ENCODE data around the gene NAP1L1.

NAP1L1 gene

GRCh38 chr12:76078748-76079147 lies 5.7 kb downstream of the NAP1L1 start:
- Histone ChIP-seq H3K4me1 (ENCODE audit: insufficient read depth, low read length) (peaks cover 17% of the 10 kb centered on the region), H3K36me3 (ENCODE audit: insufficient read depth, low read length) (peaks cover 13% of the 10 kb centered on the region), H3K9me3 (ENCODE audit: low read length) (peaks cover 8% of the 10 kb centered on the region), H2AFZ (ENCODE audit: low read depth, low read length) (no peak overlapping the region), H3K4me3 (ENCODE audit: low read length) (no peak overlapping the region), H3K27me3 (ENCODE audit: insufficient read depth, low read length) (no peaks in the 10 kb centered on the region)

- Histone ChIP-seq H3K4me1 (ENCODE audit: insufficient read depth, low read length) (no peaks in the 10 kb centered on the region), H2AFZ (ENCODE audit: low read depth, low read length) (no peak overlapping the region), H3K27me3 (ENCODE audit: insufficient read depth, low read length) (no peaks in the 10 kb centered on the region), H3K4me3 (ENCODE audit: low read length) (no peak overlapping the region), H3K36me3 (ENCODE audit: insufficient read depth, low read length) (peaks cover 38% of the 10 kb centered on the region), H3K9me3 (ENCODE audit: low read length) (peaks cover 7% of the 10 kb centered on the region)
Measured at GRCh38 chr12:76075448-76075847, 9.0 kb downstream of the NAP1L1 start.

GRCh38 chr12:76074701-76075336 lies 9.7 kb downstream of the NAP1L1 start:
- H2AFZ ChIP-seq (ENCODE audit: low read depth, low read length) = no peak overlapping the region
- no peak overlapping the region for H3K4me3 ChIP-seq (ENCODE audit: low read length)
- peaks cover 5% of the 10 kb centered on the region for H3K9me3 ChIP-seq (ENCODE audit: low read length)
- no peaks in the 10 kb centered on the region for H3K4me1 ChIP-seq (ENCODE audit: insufficient read depth, low read length)
- peaks cover 36% of the 10 kb centered on the region for H3K36me3 ChIP-seq (ENCODE audit: insufficient read depth, low read length)
- no peaks in the 10 kb centered on the region for H3K27me3 ChIP-seq (ENCODE audit: insufficient read depth, low read length)

GRCh38 chr12:76073561-76073960 lies 10.9 kb downstream of the NAP1L1 start:
- Histone ChIP-seq H3K36me3 (ENCODE audit: insufficient read depth, low read length) (peaks cover 42% of the 10 kb centered on the region), H3K4me1 (ENCODE audit: insufficient read depth, low read length) (no peaks in the 10 kb centered on the region), H2AFZ (ENCODE audit: low read depth, low read length) (no peak overlapping the region), H3K9me3 (ENCODE audit: low read length) (no peaks in the 10 kb centered on the region), H3K27me3 (ENCODE audit: insufficient read depth, low read length) (no peaks in the 10 kb centered on the region), H3K4me3 (ENCODE audit: low read length) (no peak overlapping the region)

GRCh38 chr12:76072568-76072967 lies 11.9 kb downstream of the NAP1L1 start:
- Histone ChIP-seq H3K4me3 (ENCODE audit: low read length) (no peak overlapping the region), H3K4me1 (ENCODE audit: insufficient read depth, low read length) (no peaks in the 10 kb centered on the region), H3K36me3 (ENCODE audit: insufficient read depth, low read length) (peaks cover 51% of the 10 kb centered on the region), H3K9me3 (ENCODE audit: low read length) (no peaks in the 10 kb centered on the region), H2AFZ (ENCODE audit: low read depth, low read length) (no peak overlapping the region), H3K27me3 (ENCODE audit: insufficient read depth, low read length) (no peaks in the 10 kb centered on the region)

GRCh38 chr12:76069339-76069738 lies 15.1 kb downstream of the NAP1L1 start:
- Histone ChIP-seq H3K4me1 (ENCODE audit: insufficient read depth, low read length) (no peaks in the 10 kb centered on the region), H3K9me3 (ENCODE audit: low read length) (peaks cover 9% of the 10 kb centered on the region), H3K4me3 (ENCODE audit: low read length) (no peak overlapping the region), H3K27me3 (ENCODE audit: insufficient read depth, low read length) (no peaks in the 10 kb centered on the region), H3K36me3 (ENCODE audit: insufficient read depth, low read length) (peaks cover 78% of the 10 kb centered on the region), H2AFZ (ENCODE audit: low read depth, low read length) (no peak overlapping the region)

GRCh38 chr12:76065917-76066316 lies 18.6 kb downstream of the NAP1L1 start:
- H3K4me3 ChIP-seq (ENCODE audit: low read length) = no peak overlapping the region
- H3K9me3 ChIP-seq (ENCODE audit: low read length) = peaks cover 9% of the 10 kb centered on the region
- no peaks in the 10 kb centered on the region for H3K27me3 ChIP-seq (ENCODE audit: insufficient read depth, low read length)
- peaks cover 81% of the 10 kb centered on the region for H3K36me3 ChIP-seq (ENCODE audit: insufficient read depth, low read length)
- no peak overlapping the region for H2AFZ ChIP-seq (ENCODE audit: low read depth, low read length)
- no peaks in the 10 kb centered on the region for H3K4me1 ChIP-seq (ENCODE audit: insufficient read depth, low read length)

- no peaks in the 10 kb centered on the region for H3K27me3 ChIP-seq (ENCODE audit: insufficient read depth, low read length)
- H2AFZ ChIP-seq (ENCODE audit: low read depth, low read length) = no peak overlapping the region
- peaks cover 82% of the 10 kb centered on the region for H3K36me3 ChIP-seq (ENCODE audit: insufficient read depth, low read length)
- no peak overlapping the region for H3K4me3 ChIP-seq (ENCODE audit: low read length)
- peaks cover 9% of the 10 kb centered on the region for H3K9me3 ChIP-seq (ENCODE audit: low read length)
- no peaks in the 10 kb centered on the region for H3K4me1 ChIP-seq (ENCODE audit: insufficient read depth, low read length)
Measured at GRCh38 chr12:76064904-76065303, 19.6 kb downstream of the NAP1L1 start.

GRCh38 chr12:76060111-76060510 lies 24.4 kb downstream of the NAP1L1 start:
- no peaks in the 10 kb centered on the region for H3K27me3 ChIP-seq (ENCODE audit: insufficient read depth, low read length)
- H3K4me3 ChIP-seq (ENCODE audit: low read length) = no peak overlapping the region
- peaks cover 3% of the 10 kb centered on the region for H3K9me3 ChIP-seq (ENCODE audit: low read length)
- H2AFZ ChIP-seq (ENCODE audit: low read depth, low read length) = no peak overlapping the region
- no peaks in the 10 kb centered on the region for H3K4me1 ChIP-seq (ENCODE audit: insufficient read depth, low read length)
- H3K36me3 ChIP-seq (ENCODE audit: insufficient read depth, low read length) = peaks cover 85% of the 10 kb centered on the region

GRCh38 chr12:76057326-76057725 lies 27.2 kb downstream of the NAP1L1 start:
- Histone ChIP-seq H3K4me3 (ENCODE audit: low read length) (no peak overlapping the region), H3K4me1 (ENCODE audit: insufficient read depth, low read length) (no peaks in the 10 kb centered on the region), H3K36me3 (ENCODE audit: insufficient read depth, low read length) (peaks cover 90% of the 10 kb centered on the region), H3K9me3 (ENCODE audit: low read length) (no peaks in the 10 kb centered on the region), H2AFZ (ENCODE audit: low read depth, low read length) (no peak overlapping the region), H3K27me3 (ENCODE audit: insufficient read depth, low read length) (no peaks in the 10 kb centered on the region)

- Histone ChIP-seq H3K36me3 (ENCODE audit: insufficient read depth, low read length) (peaks cover 92% of the 10 kb centered on the region), H3K9me3 (ENCODE audit: low read length) (no peaks in the 10 kb centered on the region), H3K4me3 (ENCODE audit: low read length) (no peak overlapping the region), H2AFZ (ENCODE audit: low read depth, low read length) (no peak overlapping the region), H3K4me1 (ENCODE audit: insufficient read depth, low read length) (no peaks in the 10 kb centered on the region), H3K27me3 (ENCODE audit: insufficient read depth, low read length) (no peaks in the 10 kb centered on the region)
Measured at GRCh38 chr12:76055393-76055792, 29.1 kb downstream of the NAP1L1 start.

GRCh38 chr12:76049575-76050251 lies 34.8 kb downstream of the NAP1L1 start:
- H3K36me3 ChIP-seq (ENCODE audit: insufficient read depth, low read length) = peaks cover 85% of the 10 kb centered on the region
- no peaks in the 10 kb centered on the region for H3K9me3 ChIP-seq (ENCODE audit: low read length)
- H3K27me3 ChIP-seq (ENCODE audit: insufficient read depth, low read length) = no peaks in the 10 kb centered on the region
- H3K4me1 ChIP-seq (ENCODE audit: insufficient read depth, low read length) = no peaks in the 10 kb centered on the region
- no peak overlapping the region for H3K4me3 ChIP-seq (ENCODE audit: low read length)
- H2AFZ ChIP-seq (ENCODE audit: low read depth, low read length) = no peak overlapping the region

- no peaks in the 10 kb centered on the region for H3K4me1 ChIP-seq (ENCODE audit: insufficient read depth, low read length)
- H2AFZ ChIP-seq (ENCODE audit: low read depth, low read length) = no peak overlapping the region
- peaks cover 81% of the 10 kb centered on the region for H3K36me3 ChIP-seq (ENCODE audit: insufficient read depth, low read length)
- H3K4me3 ChIP-seq (ENCODE audit: low read length) = no peak overlapping the region
- no peaks in the 10 kb centered on the region for H3K9me3 ChIP-seq (ENCODE audit: low read length)
- H3K27me3 ChIP-seq (ENCODE audit: insufficient read depth, low read length) = no peaks in the 10 kb centered on the region
Measured at GRCh38 chr12:76047742-76048141, 36.7 kb downstream of the NAP1L1 start.

GRCh38 chr12:76047060-76047459 lies 37.4 kb downstream of the NAP1L1 start:
- Histone ChIP-seq H3K27me3 (ENCODE audit: insufficient read depth, low read length) (no peaks in the 10 kb centered on the region), H3K4me3 (ENCODE audit: low read length) (no peak overlapping the region), H2AFZ (ENCODE audit: low read depth, low read length) (no peak overlapping the region), H3K4me1 (ENCODE audit: insufficient read depth, low read length) (no peaks in the 10 kb centered on the region), H3K9me3 (ENCODE audit: low read length) (no peaks in the 10 kb centered on the region), H3K36me3 (ENCODE audit: insufficient read depth, low read length) (peaks cover 74% of the 10 kb centered on the region)

Measured in neuron (in vitro differentiated cells).